ENCODE results near the gene LTB.

Gene LTB

DNA sequence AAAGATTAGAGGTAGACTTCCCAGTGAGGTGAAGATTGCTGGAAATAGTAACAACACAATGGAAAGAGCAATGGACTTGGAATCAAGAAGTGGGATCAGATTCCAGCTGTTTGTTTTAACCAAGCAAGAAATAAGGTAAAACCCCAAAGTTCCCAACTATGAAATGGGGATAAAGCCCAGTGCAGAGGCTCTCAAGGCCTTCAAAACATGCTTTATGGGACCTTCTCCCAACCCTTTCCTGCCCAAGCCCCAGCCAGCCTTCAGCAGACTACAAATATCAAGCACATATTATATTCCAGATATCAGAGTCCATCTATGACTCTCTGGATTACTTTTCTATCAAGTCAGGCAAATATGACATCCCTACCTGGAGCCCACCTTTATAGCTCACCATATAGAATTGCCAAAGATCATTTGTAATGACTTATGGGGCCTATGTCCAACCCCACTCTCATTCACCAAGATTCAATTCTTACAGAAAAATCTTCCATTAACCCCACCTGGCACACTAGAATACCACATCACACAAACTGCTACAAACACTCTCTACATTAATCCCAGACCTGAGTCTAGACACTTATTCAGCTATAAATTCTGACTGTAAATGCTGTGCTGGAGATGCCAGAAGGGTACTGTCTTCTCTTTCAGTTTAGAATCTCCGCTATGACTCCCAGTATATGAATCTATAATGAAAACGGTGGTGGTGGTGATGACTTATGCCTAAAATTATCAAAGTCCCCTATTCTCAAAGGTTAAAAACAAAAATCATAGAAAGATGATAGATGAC lies 46.5 kb downstream of the LTB start:
- H3K27ac ChIP-seq = no peak overlapping the region
- TF ChIP-seq, protein P1, sequence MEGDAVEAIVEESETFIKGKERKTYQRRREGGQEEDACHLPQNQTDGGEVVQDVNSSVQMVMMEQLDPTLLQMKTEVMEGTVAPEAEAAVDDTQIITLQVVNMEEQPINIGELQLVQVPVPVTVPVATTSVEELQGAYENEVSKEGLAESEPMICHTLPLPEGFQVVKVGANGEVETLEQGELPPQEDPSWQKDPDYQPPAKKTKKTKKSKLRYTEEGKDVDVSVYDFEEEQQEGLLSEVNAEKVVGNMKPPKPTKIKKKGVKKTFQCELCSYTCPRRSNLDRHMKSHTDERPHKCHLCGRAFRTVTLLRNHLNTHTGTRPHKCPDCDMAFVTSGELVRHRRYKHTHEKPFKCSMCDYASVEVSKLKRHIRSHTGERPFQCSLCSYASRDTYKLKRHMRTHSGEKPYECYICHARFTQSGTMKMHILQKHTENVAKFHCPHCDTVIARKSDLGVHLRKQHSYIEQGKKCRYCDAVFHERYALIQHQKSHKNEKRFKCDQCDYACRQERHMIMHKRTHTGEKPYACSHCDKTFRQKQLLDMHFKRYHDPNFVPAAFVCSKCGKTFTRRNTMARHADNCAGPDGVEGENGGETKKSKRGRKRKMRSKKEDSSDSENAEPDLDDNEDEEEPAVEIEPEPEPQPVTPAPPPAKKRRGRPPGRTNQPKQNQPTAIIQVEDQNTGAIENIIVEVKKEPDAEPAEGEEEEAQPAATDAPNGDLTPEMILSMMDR (conservative IDR thresholded peaks at IDR 0.05) = no peak
- no peak for TF ChIP-seq ZFX (IDR thresholded peaks at IDR 0.05)

GRCh38 chr6:31534521-31535040 lies 47.6 kb downstream of the LTB start:
- no peak for TF ChIP-seq ZFX (IDR thresholded peaks at IDR 0.05)
- TF ChIP-seq, protein P1 (conservative IDR thresholded peaks at IDR 0.05) = no peak
- H3K27ac ChIP-seq = no peak overlapping the region

DNA sequence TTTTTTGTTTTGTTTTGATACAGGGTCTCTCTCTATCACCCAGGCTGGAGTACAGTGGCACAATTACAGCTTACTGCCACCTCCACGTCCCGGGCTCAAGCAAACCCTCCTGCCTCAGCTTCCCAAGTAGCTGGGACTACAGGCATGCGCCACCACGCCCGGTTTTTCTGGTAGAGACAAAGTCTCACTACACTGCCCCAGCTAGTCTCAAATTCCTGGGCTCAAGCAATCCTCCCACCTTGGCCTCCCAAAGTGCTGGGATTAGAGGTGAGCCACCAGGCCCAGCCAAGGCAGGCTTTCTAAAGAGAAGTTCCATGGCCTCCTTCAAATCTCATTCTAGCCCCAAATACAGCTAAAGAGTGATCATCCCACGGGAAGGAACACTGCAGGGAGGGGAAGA lies 48.2 kb downstream of the LTB start:
- TF ChIP-seq ZFX (IDR thresholded peaks at IDR 0.05) = no peak
- TF ChIP-seq, protein P1 (conservative IDR thresholded peaks at IDR 0.05) = no peak
- H3K27ac ChIP-seq = no peak overlapping the region

GRCh38 chr6:31533455-31533841 lies 48.8 kb downstream of the LTB start:
- H3K27ac ChIP-seq = no peak overlapping the region
- no peak for TF ChIP-seq ZFX (IDR thresholded peaks at IDR 0.05)
- TF ChIP-seq, protein P1 (conservative IDR thresholded peaks at IDR 0.05) = no peak

GRCh38 chr6:31532644-31533454 lies 49.4 kb downstream of the LTB start:
- H3K27ac ChIP-seq = no peak overlapping the region

GRCh38 chr6:31531771-31532643 lies 50.2 kb downstream of the LTB start:
- no peak for TF ChIP-seq ZFX (IDR thresholded peaks at IDR 0.05)
- TF ChIP-seq, protein P1 (conservative IDR thresholded peaks at IDR 0.05) = no peak
- H3K27ac ChIP-seq = no peak overlapping the region

More at GRCh38 chr6:31532644-31533454, 49.4 kb downstream of the LTB start:
- TF ChIP-seq, protein P1 (conservative IDR thresholded peaks at IDR 0.05) = no peak
- TF ChIP-seq ZFX (IDR thresholded peaks at IDR 0.05) = no peak

All from C4-2B (cell line).